Natural killer cell (primary cell): Measurements from ENCODE around the gene SCLY. TPM values are rescaled to one million over a fixed set of nuclear protein-coding genes. Genes with fewer than 3 reads are reported as not detected.

Experiments used
- ATAC-seq, 3 donors: fragments of 150-1000 bp in 2 of 3; fragments of 200-7000 bp in 1 of 3; cut with Tn5 transposase; 1 replicate in 1 of 3; 2 replicates in 2 of 3; pipeline ENCODE4 v1.10.0; 2021; ENCODE audit warnings: mild to moderate bottlenecking in 2 of 3, moderate library complexity in 2 of 3
- DNase-seq, 2 donors: peaks; one replicate each; pipeline versions ENCODE4 v3.0.0 to v3.0.0-alpha.2; 2013 to 2021; ENCODE audit warnings: mixed read lengths in 1 of 2
- H3K27ac ChIP-seq: one replicate; pipeline ENCODE4 v1.5.1; 2013; ENCODE audit warnings: mild to moderate bottlenecking, low read length
- H3K27me3 ChIP-seq: one replicate; pipeline ENCODE4 v1.6.1; 2013; ENCODE audit warnings: low read length; ENCODE audit not compliant: control insufficient read depth, insufficient read depth
- H3K36me3 ChIP-seq: one replicate; pipeline ENCODE4 v1.6.1; 2013; ENCODE audit warnings: low read length; ENCODE audit not compliant: control insufficient read depth, insufficient read depth
- H3K4me1 ChIP-seq: one replicate; pipeline ENCODE4 v1.6.1; 2013; ENCODE audit warnings: low read length; ENCODE audit not compliant: control insufficient read depth, insufficient read depth
- H3K4me3 ChIP-seq: one replicate; pipeline ENCODE4 v1.5.1; 2013; ENCODE audit warnings: low read length
- H3K9me3 ChIP-seq: one replicate; pipeline ENCODE4 v1.6.1; 2013; ENCODE audit warnings: low read length; ENCODE audit not compliant: control insufficient read depth, insufficient read depth
- H3K27ac Mint-ChIP-seq, 2 donors: one replicate each; pipeline ENCODE4 v1.8.0; 2022; ENCODE audit warnings: mild to moderate bottlenecking in 2 of 2, mixed read lengths in 2 of 2, moderate library complexity in 1 of 2
- H3K27me3 Mint-ChIP-seq, 2 donors: one replicate each; pipeline ENCODE4 v1.8.0; 2022; ENCODE audit warnings: low read depth in 2 of 2, mixed read lengths in 2 of 2
- H3K36me3 Mint-ChIP-seq: one replicate; pipeline ENCODE4 v1.8.0; 2022; ENCODE audit warnings: mixed read lengths
- H3K4me1 Mint-ChIP-seq, 2 donors: one replicate each; pipeline ENCODE4 v1.8.0; 2022; ENCODE audit warnings: mixed read lengths in 2 of 2
- H3K4me3 Mint-ChIP-seq: one replicate; pipeline ENCODE4 v1.8.0; 2022; ENCODE audit warnings: mild to moderate bottlenecking, moderate library complexity, mixed read lengths
- H3K9me3 Mint-ChIP-seq, 2 donors: one replicate each; pipeline ENCODE4 v1.8.0; 2022; ENCODE audit warnings: mixed read lengths in 2 of 2
- CTCF ChIP-seq: fragments of 200-600 bp; IDR thresholded peaks from one replicate; pipeline ENCODE4 v1.8.0; 2022; ENCODE audit warnings: antibody characterized with exemption
- WGBS: methylation state at CpG from one replicate; pipeline ENCODE4 v1.1.7; 2013; ENCODE audit warnings: missing lambda C conversion rate; ENCODE audit not compliant: insufficient coverage; 5-methylcytosine and 5-hydroxymethylcytosine counted together
- intact Hi-C: fragments of 100-400 bp; cut with micrococcal nuclease; formaldehyde crosslinking; loops from one replicate; pipeline ENCODE4 v1.14.2; 2022
- total RNA-seq, 4 donors: library from RNA; stranded (reverse); fragments of 120-200 nt in 1 of 4; gene quantifications; one replicate each; pipeline versions ENCODE4 v1.2.3 to v1.2.4, GENCODE V29; 2013 to 2022

SCLY gene
- total RNA-seq, 3 donors from 2014 or later (not counting 1 experiment from before 2014, with no cell fraction given), result 16.3 to 24.6 (median 20.1) TPM

DNA sequence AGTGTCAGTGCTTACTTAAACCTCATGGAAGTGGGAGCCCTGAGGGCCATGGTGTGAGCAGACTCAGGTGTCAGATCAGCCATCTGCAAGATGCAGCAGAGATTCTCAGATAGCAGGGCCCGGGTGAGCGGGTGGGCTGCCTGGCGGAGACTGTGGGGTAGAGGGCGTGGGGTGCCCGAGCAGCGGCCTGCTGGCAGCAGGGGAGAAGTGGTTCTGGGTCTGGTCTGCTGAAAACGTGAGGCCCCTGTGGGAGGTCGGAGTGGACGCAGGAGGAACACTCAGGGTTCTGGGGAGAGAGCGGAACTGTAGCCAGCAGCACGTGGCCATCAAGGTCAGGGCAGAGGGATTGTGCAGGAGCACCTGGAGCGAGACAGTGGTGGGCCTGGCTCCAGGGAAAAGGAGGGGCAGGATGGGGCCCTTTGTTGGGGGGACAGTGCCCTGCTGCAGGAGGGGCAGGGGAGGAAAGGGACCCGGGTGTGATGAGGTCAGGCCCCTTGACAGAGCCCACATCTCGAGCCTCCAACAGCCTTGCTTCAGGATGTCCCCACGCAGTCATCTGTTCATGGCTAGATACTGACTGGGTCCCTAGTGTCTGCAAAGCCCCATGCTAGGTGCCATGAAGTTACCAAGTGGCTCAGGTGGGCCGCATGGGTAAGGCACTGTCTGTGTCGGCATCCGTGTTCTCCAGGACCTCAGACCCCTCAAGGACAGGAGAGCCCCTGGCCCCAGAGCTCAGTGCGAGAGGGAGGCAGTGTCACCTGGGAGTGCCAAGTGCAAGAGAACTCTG, 36.6 kb downstream of the SCLY start:
- Mint-ChIP-seq H3K4me1 (no peaks in the 10 kb centered on the region), H3K4me3 (no peak overlapping the region), H3K9me3 (no peaks in the 10 kb centered on the region), H3K27me3 (no peaks in the 10 kb centered on the region), H3K36me3 (no peaks in the 10 kb centered on the region), H3K27ac (no peak overlapping the region)
- Histone ChIP-seq H3K27ac (no peak overlapping the region), H3K27me3 (no peaks in the 10 kb centered on the region), H3K9me3 (no peaks in the 10 kb centered on the region), H3K4me3 (no peak overlapping the region), H3K36me3 (peaks cover 2% of the 10 kb centered on the region), H3K4me1 (peaks cover 6% of the 10 kb centered on the region)
- no peak for DNase-seq
- no peak for ATAC-seq
- WGBS, result 96% methylated on average over 19 of the region's 19 CpGs
- TF ChIP-seq CTCF, result no peak
- intact Hi-C loops, result no loop called here

- H3K27ac ChIP-seq, result no peak overlapping the region
- intact Hi-C loops, result no loop called here
Observed at GRCh38 chr2:238097988-238098871, 37.4 kb downstream of the SCLY start.

DNA sequence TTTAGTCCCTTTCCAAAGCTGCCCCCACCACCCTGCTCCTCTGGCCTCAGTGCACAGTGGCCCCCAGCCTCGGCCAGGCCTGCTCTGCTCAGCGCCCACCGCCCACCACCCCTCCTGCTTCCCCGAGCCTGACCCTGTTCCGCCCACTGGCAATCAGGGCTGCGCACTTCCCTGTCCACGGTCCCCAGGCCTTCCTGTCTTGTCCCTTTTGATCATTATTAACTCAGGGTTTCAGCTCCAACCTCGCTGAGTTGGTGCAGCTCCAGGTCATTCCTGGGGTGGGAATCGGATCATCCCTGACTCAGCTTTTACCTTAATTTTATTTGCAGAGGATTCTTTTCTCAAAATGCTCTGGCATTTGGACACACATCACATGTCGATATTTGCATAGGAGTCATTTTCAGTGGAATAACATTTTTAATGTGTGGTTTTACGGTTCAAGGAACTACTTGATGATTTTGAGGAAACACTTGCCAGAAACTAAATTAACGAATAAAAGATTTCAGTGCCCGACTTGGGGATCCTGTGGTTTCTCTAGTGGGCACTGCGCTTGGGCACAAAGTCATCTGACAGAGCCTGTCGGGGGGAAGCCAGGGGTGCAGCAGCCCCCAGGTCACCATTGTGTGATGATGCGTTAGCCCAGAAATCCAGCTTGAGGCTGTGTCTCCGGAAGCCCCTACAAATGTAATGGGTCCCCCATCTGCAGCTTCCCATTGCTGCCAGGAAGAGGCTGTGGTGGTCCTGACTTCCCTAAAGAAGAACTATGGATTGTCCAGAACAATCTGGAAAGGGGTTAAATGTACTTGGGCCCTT, 38.3 kb downstream of the SCLY start:
- Mint-ChIP-seq H3K4me1 (no peaks in the 10 kb centered on the region), H3K4me3 (no peak overlapping the region), H3K36me3 (no peaks in the 10 kb centered on the region), H3K27me3 (no peaks in the 10 kb centered on the region), H3K27ac (no peak overlapping the region), H3K9me3 (no peaks in the 10 kb centered on the region)
- no peaks in the 10 kb centered on the region for H3K9me3 ChIP-seq
- ATAC-seq (no peak), DNase-seq (no peak)
- intact Hi-C loops, result no loop called here
- no peak for TF ChIP-seq CTCF
- peaks cover 6% of the 10 kb centered on the region for H3K4me1 ChIP-seq
- 59% methylated on average over 17 of the region's 17 CpGs for WGBS
- no peak overlapping the region for H3K4me3 ChIP-seq
- no peaks in the 10 kb centered on the region for H3K27me3 ChIP-seq
- peaks cover 2% of the 10 kb centered on the region for H3K36me3 ChIP-seq
- no peak overlapping the region for H3K27ac ChIP-seq

More at GRCh38 chr2:238097988-238098871, 37.4 kb downstream of the SCLY start:
- ATAC-seq (peak; percentile 73 to 85 (median 81)), DNase-seq (peak in 1 of 2 donors; percentile 33)
- Mint-ChIP-seq H3K27me3 (no peaks in the 10 kb centered on the region), H3K4me1 (no peaks in the 10 kb centered on the region), H3K36me3 (no peaks in the 10 kb centered on the region), H3K9me3 (no peaks in the 10 kb centered on the region), H3K4me3 (no peak overlapping the region), H3K27ac (no peak overlapping the region)
- Histone ChIP-seq H3K27me3 (no peaks in the 10 kb centered on the region), H3K4me1 (peaks cover 6% of the 10 kb centered on the region), H3K9me3 (no peaks in the 10 kb centered on the region), H3K4me3 (no peak overlapping the region), H3K36me3 (peaks cover 2% of the 10 kb centered on the region)
- no peak for TF ChIP-seq CTCF
- 91% methylated on average over 34 of the region's 37 CpGs for WGBS
